HG03565 (cell line): Measurements from ENCODE around the gene PLPP1.

Experiments used
- ATAC-seq: cut with Tn5 transposase; IDR thresholded peaks from one replicate; pipeline ENCODE4 v1.9.1; 2021; ENCODE audit warnings: mild to moderate bottlenecking, moderate library complexity; ENCODE audit not compliant: unreplicated experiment

Gene PLPP1

GRCh38 chr5:55413644-55414043 lies 121.1 kb downstream of the PLPP1 start:
- ATAC-seq = no peak

DNA sequence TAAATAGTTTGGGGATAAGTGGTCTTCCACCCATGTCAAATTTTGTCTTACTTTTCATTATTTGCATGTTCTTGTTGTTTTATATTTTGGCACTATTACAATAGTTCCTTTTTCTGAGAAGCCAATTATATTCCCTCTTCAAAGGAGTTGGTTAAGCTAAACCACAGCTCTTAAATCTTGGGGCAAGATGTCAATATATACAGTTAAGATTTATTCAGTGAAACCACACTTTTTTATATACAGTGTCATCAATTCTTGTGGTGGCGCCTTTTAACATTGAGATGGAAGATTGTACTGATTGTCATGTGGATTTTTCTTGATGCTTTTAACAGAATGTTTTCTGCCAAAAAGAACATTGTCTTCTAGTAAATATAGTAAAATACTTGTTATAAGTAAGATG lies 122.9 kb downstream of the PLPP1 start:
- no peak for ATAC-seq

DNA sequence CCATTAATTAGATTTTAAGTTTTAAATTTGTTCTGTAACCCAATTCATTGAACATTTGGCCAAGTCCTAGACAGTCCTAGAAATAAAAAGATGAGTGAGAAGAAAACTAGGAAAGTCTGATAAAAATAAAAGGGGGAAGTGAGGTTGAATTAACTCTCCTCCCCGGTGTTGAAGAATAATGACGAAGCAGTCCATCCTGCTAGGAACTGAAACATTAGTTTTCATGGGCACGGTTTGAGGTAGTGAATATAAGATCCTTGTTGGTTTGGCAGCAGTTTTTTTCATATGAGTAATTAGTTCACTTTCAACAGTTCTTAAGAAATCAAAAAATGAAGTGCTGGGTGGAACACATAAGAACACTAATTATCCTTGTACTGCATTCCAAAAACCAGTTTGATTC lies 123.9 kb downstream of the PLPP1 start:
- no peak for ATAC-seq

DNA sequence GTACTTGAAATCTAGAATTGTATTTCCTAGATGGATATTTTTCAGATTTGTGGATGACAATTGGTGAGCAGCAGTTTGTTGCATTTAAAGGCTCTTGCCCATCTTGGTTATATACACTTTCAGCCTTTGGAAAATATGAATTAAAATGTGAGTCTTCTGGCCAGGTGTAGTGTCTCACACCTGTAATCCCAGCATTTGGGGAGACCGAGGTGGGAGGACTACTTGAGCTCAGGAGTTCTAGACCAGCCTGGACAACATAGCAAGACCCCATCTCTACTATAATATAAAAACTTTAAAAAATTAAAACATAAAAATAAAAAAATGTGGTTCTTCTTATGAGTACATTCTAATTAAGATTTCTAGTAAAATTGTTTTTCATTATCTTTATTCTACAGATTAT lies 125.0 kb downstream of the PLPP1 start:
- ATAC-seq = no peak

- ATAC-seq = no peak
Measured at GRCh38 chr5:55407984-55408383, 126.8 kb downstream of the PLPP1 start.

DNA sequence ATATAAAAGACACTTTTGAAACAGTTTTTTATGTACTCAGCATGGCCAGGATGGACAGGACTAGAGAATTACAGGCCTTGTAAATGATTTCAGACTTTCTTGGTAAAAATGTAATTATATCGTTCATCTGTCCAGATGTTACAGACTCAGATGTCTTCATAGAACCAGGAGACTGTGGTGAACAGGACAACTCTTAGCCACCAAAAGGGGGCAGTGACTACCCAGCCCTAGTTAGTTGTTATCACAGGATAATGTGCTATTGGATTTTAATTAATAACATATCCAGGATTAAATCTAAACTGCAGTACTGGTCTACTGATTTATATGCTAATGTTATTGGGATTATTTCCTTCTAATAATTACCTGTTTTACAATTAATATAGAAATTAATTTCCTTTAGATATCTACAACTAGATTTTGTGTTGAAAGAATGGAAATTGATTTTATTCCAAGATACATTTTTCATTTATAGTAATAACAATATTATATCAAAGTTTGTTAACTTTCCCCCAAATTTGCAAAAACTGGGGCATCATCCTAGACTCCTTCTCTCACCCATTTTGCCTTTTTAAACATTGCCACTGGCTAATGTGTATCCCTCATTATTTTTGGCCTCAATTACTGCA lies 127.6 kb downstream of the PLPP1 start:
- ATAC-seq = no peak

DNA sequence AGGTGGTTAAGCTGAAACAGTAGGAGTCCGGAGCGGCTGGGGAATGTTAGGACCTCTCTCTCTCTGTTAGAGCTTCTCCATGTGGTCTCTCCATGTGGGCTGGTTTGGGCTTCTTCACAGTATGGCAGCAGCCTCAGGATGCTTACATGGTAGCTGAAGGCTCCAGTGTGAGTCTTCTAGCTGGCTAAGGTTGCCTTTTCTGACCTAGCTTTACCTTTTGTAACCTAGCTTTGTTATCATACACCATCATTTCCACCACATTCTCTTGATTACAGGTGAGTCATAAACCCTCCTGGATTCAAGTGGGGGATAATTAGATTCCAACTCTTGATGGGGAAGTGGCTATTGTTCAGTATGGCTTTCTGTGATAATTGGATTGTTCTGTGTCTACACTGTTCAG lies 128.5 kb downstream of the PLPP1 start:
- ATAC-seq = no peak

DNA sequence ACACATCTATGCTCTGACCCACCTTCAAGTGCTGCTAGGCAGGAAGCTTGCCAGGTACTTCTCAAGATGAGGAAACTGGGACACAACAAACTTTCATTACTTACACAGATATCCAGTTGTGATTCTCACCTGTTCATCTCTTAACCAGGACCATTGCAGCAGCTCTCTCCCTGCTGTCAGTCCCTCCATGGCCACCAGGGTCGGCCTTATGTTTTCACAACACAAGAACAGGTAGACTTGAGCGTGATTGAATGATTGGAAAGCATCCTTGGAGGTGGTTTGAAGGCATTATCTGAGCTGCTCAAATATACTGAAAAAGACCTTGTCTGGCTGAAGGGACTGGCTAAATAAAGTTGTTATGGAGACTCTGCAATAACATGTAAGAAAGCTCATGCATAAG lies 132.6 kb downstream of the PLPP1 start:
- ATAC-seq = no peak

DNA sequence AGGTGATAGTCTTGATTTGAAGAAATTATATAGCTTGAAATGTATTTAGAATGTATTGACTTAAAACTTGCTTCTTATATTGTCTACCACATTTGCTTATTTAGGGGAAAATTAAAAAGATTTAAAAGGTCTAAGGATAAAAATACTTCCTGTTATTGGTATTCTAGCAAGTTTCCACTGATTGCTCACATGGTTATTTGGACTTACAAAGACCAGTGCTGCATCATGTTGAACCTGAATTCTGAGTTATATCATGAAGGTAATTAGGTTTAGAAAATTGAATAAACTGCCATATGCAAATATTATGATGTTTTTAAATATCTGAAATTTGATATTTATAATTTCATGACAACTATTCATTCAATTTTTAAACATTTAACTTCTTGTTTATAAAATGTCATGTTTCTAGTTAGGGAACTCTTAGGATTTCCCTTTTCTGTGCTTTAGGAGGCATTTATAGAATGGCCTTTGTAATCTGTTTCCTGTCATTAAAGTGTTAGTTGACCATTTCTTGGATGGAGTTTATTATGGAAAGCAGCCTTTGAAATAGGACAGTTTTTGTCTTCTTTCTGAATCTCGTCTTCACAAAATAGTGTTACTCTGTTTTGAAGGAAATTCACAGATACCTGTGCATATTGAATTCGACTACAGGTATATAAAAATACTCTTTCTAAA lies 141.1 kb downstream of the PLPP1 start:
- no peak for ATAC-seq

GRCh38 chr5:55392669-55393068 lies 142.1 kb downstream of the PLPP1 start:
- ATAC-seq = no peak

- no peak for ATAC-seq
Measured at GRCh38 chr5:55391707-55392106, 143.1 kb downstream of the PLPP1 start.

- ATAC-seq = no peak
Measured at GRCh38 chr5:55387865-55388264, 146.9 kb downstream of the PLPP1 start.

- ATAC-seq = no peak
Measured at GRCh38 chr5:55386356-55386755, 148.4 kb downstream of the PLPP1 start.

DNA sequence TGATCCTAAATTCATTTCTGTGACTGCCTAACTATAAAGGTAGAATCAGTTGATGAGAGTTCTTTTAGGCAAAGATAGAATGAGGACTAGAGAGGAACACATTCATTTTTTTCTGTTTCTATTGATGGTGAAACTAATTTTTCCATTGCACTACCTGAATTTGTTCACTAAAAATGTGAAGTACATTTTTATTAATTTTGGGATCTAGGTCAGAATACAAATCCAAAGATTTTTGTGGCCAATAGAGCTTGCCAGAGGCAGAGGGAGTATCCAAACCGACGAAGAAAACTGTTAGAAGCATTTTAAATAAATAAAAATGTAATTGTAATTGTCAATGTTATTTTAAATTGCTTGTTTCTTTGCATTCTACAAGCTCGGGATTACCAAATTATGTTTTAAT lies 148.9 kb downstream of the PLPP1 start:
- ATAC-seq = no peak

GRCh38 chr5:55385227-55385626 lies 149.5 kb downstream of the PLPP1 start:
- ATAC-seq = no peak

- ATAC-seq = no peak
Measured at GRCh38 chr5:55384072-55384471, 150.7 kb downstream of the PLPP1 start.

- no peak for ATAC-seq
Measured at GRCh38 chr5:55383254-55383653, 151.5 kb downstream of the PLPP1 start.

DNA sequence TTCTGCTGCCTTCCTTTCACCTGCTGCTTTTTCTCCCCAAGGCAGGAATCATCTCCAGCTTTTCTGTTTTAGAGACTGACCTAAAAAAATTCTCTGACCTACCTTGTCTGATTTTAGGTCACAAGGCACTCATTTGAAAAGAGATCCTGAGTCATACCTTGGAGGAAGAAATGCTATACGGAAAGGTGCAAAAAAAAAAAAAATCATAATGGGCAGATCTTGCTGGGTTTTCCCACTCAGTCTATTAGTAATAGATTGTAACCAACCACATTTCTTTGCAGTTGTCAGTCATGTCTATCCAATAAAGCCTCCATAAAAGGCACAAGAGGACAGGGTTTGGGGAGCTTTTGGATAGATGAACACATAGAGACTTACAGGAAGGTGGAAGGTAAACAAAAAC lies 157.0 kb downstream of the PLPP1 start:
- no peak for ATAC-seq
